Omental fat pad (tissue), 4 donors: ENCODE measurements around the gene TRNAU1AP. TPM values are rescaled to one million over a fixed set of nuclear protein-coding genes. Genes with fewer than 3 reads are reported as not detected.
A peak's percentile ranks its signal among the peaks of the same experiment; 100 is the strongest.
"Not testable (repeated sequence)": the region's sequence is repeated elsewhere in the genome, so short reads cannot be mapped to it uniquely, and the experiment has no call there.

ENCODE experiments used
- ATAC-seq: fragments of 150-250 bp; one replicate; pipeline ENCODE4 v1.9.1; 2016; ENCODE audit warnings: mild to moderate bottlenecking, moderate library complexity; ENCODE audit not compliant: low FRiP score
- DNase-seq: peaks from one replicate; pipeline ENCODE4 v3.0.0-alpha.2; 2019; ENCODE audit warnings: low spot score
- total RNA-seq, 4 donors: library from RNA; depleted of rRNA; stranded (reverse); fragments of >200 nt; gene quantifications; one replicate each; pipeline ENCODE4 v1.1.0, GENCODE V29; 2016
- TF ChIP-seq, protein P1 (sequence below), 3 donors: fragments of 450-650 bp; IDR thresholded peaks; one replicate each; pipeline ENCODE4 v1.5.1; 2016 to 2017; ENCODE audit warnings: antibody characterized with exemption in 3 of 3, mild to moderate bottlenecking in 3 of 3, moderate library complexity in 2 of 3

Gene TRNAU1AP
- total RNA-seq, 4 donors from 2014 or later: 14.8 to 26.8 (median 21.9) TPM

DNA sequence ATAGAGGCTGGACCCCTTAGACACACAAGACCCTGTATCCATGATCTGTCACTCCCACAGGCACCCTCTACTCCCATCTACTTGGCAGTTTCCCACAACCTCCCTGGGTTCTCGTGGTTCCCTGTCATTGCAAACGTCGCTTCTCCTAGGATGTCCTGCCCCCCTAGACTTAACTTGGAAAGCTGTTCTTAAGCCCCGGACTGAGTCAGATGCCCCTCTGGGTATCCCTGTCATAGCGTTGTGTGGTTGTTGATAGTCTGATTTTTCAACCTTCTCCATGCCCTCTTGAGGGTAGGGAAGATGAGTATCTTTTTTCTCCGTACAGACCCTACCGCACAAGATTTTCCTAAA, 35.3 kb upstream of the TRNAU1AP start:
- DNase-seq: no peak
- TF ChIP-seq, protein P1, sequence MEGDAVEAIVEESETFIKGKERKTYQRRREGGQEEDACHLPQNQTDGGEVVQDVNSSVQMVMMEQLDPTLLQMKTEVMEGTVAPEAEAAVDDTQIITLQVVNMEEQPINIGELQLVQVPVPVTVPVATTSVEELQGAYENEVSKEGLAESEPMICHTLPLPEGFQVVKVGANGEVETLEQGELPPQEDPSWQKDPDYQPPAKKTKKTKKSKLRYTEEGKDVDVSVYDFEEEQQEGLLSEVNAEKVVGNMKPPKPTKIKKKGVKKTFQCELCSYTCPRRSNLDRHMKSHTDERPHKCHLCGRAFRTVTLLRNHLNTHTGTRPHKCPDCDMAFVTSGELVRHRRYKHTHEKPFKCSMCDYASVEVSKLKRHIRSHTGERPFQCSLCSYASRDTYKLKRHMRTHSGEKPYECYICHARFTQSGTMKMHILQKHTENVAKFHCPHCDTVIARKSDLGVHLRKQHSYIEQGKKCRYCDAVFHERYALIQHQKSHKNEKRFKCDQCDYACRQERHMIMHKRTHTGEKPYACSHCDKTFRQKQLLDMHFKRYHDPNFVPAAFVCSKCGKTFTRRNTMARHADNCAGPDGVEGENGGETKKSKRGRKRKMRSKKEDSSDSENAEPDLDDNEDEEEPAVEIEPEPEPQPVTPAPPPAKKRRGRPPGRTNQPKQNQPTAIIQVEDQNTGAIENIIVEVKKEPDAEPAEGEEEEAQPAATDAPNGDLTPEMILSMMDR (IDR thresholded peaks at IDR 0.05): no peak
- ATAC-seq: peak; percentile 10

DNA sequence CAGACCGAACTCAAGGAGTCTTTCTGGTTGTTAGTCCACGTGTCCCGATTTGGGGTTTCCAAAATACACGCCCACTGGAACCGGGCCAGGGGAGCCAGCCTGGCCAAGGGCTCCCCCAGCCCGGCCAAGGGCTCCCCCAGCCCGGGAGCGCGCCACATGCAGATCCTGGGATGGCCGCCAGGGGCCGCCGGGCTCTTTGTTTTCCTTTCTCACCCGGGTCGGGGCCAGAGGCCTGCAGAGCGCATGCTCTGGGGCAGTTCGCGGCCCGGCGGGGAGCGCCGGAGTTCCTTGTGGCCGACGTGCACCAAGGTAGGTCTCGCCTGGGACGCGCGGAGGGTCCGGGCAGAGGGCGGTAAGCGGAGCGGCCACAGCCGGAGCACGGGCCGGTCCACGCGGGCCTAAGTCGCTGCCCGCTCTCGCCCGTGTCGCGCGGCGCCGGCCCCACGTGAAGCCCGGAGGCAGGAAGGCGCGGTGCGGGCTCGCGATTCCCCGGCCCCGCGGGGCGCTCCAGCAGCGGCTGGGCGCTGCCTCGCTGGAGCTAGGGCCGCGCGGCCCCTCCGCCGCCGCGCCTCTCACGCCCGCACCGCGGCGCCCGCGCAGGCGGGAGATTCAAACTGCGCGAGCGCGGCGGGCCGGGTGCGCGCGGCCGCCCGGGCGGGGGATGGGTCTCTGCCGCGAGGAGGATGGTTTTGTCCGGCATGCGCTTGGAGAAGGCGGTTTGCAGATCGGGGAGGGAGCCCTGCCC, 34.7 kb upstream of the TRNAU1AP start:
- TF ChIP-seq, protein P1 (IDR thresholded peaks at IDR 0.05): peak in 2 of 3 donors; percentile 80 to 96
- peak; percentile 80 for DNase-seq
- ATAC-seq: peak; percentile 95

DNA sequence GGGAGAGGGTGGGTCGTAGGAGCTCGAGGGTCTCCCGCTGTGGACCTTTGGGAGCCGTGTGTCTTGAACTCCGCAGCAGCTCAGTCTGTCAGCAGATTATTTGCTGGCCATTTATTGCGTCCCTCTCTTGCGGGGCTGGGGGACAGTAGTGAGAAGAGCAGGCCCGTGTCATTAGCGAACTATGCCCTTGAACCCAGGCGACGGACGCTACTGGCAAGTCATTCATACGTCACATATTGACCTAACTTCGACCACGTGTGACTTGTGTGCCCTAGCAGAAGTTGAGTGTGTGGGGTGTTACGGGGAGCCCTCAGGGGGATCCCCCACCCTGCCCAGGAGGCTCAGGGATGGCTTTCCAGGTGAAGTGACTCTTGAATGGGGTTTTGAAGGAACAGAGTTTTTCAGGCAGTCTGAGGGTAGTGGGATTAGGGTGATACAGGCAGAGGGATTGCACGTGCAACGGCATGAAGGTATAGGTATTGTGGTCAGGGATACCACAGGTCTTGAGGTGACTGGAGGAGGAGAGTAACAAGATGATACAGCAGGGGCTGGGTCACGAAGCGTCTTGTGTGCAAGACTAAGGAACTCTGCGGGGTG, 34.0 kb upstream of the TRNAU1AP start:
- ATAC-seq (no peak), DNase-seq (no peak)
- TF ChIP-seq, protein P1 (IDR thresholded peaks at IDR 0.05): no peak

DNA sequence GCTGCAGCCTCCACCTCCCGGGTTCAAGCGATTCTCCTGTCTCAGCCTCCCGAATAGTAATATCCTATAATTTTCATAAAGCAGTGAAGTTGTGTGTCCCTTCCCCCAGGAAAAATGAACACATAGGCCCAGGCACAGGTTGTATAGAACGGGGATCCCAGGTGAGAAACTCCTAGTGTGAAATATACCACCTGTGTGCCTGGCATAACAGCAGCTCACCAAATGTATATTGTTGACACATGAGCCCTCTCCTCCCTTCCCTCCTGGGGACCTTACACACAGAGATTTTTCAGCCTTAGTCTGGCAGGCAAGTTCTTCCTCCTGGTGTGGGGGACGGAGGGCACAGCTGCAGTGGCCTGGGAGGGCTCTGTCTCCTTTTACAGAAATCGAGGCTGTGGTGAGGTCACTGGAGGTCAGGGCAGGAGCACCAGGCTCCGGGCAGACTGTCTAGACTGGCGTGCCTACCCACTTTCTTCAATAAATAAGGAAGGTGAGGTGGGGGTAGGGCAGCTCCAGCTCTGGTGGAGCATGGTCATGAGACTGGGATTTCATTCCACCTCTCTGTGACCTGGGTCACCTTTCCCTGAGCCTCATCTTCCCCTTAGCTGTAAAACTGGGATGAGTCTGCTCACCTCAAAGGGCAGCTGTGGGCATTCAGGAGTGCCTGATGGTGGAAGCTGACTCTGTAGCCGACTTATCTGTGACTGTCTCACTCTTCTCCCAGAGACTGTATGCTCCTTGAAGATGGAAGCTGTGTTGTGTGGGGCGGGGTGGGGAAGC, 32.7 kb upstream of the TRNAU1AP start:
- TF ChIP-seq, protein P1 (IDR thresholded peaks at IDR 0.05): no peak
- no peak for ATAC-seq
- no peak for DNase-seq

DNA sequence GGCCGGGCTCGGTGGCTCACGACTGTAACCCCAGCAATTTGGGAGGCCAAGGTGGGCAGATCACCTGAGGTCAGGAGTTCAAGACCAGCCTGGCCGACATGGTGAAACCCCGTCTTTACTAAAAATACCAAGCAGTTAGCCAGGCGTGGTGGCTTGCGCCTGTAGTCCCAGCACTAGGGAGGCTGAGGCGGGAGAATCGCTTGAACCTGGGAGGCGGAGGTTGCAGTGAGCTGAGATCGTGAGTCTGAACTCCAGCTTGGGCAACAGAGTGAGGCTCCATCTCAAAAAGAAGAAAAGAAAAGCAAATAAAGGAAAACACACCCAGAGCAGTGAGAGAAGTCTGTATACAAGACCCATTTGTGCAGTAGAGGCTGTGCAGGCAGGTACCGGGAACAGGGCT, 32.1 kb upstream of the TRNAU1AP start:
- ATAC-seq, DNase-seq: not testable (repeated sequence)

DNA sequence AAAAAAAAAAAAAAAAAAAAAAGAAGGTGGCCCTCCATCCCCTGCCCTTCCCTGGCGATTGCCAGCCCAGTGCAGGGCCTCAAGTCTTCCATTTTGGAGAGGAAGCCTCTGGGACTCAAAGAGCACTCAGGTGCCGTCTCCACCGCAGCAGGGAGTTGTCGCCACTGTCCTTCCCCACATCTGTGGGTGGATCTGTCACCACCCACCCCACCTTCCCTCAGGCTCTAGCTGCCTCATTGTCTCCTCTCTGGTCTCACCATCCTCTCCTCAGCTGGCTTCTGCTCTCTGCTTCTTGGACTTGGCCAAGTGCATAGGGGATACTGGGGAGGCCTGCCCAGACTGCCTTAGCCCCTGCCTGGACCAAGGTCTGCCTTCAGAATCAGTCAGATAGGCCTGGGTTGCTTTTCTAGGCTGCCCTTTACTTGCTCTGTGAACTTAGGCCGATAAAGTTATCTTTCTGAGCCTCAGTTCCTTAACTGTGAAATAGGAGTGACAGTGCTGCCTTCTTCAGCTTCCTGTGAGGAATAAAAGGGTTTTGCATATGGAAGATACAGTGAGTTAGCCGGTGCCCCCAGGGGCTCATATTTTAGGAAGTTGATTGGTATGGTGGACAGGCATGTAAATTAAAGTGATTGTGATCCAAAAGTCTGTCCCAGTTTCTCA, 31.3 kb upstream of the TRNAU1AP start:
- DNase-seq: no peak
- TF ChIP-seq, protein P1 (IDR thresholded peaks at IDR 0.05): no peak
- ATAC-seq: no peak

DNA sequence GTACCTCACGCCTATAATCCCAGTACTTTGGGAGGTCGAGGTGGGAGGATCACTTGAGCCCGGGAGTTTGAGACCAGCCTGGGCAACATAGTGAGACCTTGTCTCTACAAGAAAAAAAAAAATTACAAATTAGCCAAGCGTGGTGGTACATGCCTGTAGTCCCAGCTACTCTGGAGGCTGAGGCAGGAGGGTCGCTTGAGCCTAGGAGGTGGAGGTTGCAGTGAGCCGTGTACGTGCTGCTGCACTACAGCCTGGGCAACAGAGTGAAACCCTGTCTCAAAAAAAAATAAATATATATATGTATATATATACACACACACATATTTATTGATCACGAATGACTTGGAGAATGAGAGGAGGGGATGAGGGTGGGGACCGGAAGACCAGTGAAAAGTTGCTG, 30.3 kb upstream of the TRNAU1AP start:
- not testable (repeated sequence) for DNase-seq, ATAC-seq

DNA sequence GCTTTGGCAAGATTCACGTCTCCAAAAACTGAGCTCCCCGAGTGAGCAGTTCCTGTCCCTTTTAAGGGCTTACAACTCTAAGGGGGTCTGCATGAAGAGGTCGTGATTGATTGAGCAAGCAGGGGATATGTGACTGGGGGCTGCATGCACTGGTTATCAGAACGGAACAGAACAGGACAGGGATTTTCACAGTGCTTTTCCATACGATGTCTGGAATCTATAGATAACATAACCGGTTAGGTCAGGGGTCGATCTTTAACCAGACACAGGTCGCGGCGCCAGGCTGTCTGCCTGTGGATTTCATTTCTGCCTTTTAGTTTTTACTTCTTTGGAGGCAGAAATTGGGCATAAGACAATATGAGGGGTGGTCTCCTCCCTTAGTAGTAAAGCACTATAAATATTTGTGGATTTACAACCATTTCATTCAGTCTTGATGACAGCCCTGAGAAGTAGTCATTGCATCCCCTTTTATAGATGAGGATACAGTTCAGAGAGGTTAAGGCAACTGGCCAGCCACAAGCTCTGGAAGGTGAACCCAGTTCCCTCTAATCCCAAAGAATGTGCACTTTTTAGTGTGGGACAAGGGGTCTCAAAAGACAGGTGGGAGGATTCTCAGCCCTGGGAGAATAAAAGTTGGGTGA, 27.8 kb upstream of the TRNAU1AP start:
- DNase-seq: not testable (repeated sequence)

More for the DNA sequence above, 27.8 kb upstream of the TRNAU1AP start:
- not testable (repeated sequence) for ATAC-seq
